A172 (cell line): ENCODE measurements around the gene ZDHHC19. TPM values are rescaled to one million over a fixed set of nuclear protein-coding genes. Genes with fewer than 3 reads are reported as not detected.

Source experiments
- total RNA-seq: library from RNA; depleted of rRNA; stranded (reverse); fragments of >200 nt; shearing (Covaris generic); gene quantifications from 2 replicates; pipeline ENCODE4 v1.2.3, GENCODE V29; 2014; rRNA removed

The ZDHHC19 gene
- total RNA-seq, 1 experiment from 2014 or later, result not detected

Other genes with a start within 250 kb of the ZDHHC19 start
- gene TFRC, start 129.3 kb downstream of the ZDHHC19 start, total RNA-seq, result 120 and 160 TPM in 2 replicates
- gene SLC51A, start 5.1 kb upstream of the ZDHHC19 start, total RNA-seq, result not detected in 2 replicates
- gene PCYT1A, start 76.3 kb upstream of the ZDHHC19 start, total RNA-seq, result 111 and 153 TPM in 2 replicates
- gene DYNLT2B, start 106.8 kb upstream of the ZDHHC19 start, total RNA-seq, result 15.8 and 32.6 TPM in 2 replicates
- 41.0 and 79.8 TPM in 2 replicates for gene TM4SF19, start 127.0 kb upstream of the ZDHHC19 start, total RNA-seq
- gene UBXN7, start 221.0 kb upstream of the ZDHHC19 start, total RNA-seq, result 21.6 and 32.3 TPM in 2 replicates